ENCODE results near the gene FRMD1.

FRMD1 gene

GRCh38 chr6:168004945-168005344 lies 74.1 kb downstream of the FRMD1 start:
- DNase-seq (ENCODE audit: low read depth): no peak
- TF ChIP-seq CTCF (conservative IDR thresholded peaks at IDR 0.05; ENCODE audit: low read depth, low read length): no peak

GRCh38 chr6:168004023-168004422 lies 75.0 kb downstream of the FRMD1 start:
- no peak overlapping the region for H3K4me3 ChIP-seq (ENCODE audit: low read depth, low read length)
- no peak for TF ChIP-seq CTCF (conservative IDR thresholded peaks at IDR 0.05; ENCODE audit: low read depth, low read length)
- DNase-seq (ENCODE audit: low read depth): no peak

More at GRCh38 chr6:168004945-168005344, 74.1 kb downstream of the FRMD1 start:
- H3K4me3 ChIP-seq (ENCODE audit: low read depth, low read length): no peak overlapping the region

Measured in choroid plexus epithelial cell (primary cell).